Endothelial cell of umbilical vein (primary cell): ENCODE measurements around the gene PPP1R13L. TPM values are rescaled to one million over a fixed set of nuclear protein-coding genes. Genes with fewer than 3 reads are reported as not detected.

Experiments
- BruUV-seq: library from RNA; stranded (reverse); fragments of 400-500 nt; replicated peaks from 2 replicates; lab custom pipeline; 2021; lab: Mats Ljungman, UMichigan
- CTCF ChIA-PET: fragments of 300-600, 350-600 bp; sonication (Branson Sonifier 250); formaldehyde crosslinking; loops from one replicate; lab custom pipeline; 2021; ENCODE audit warnings: antibody characterized with exemption, inconsistent platforms; lab: Charles Lee
- POLR2A ChIA-PET: fragments of 300-600, 350-600 bp; sonication (Branson Sonifier 250); formaldehyde crosslinking; loops from one replicate; lab custom pipeline; 2021; ENCODE audit warnings: antibody characterized with exemption, inconsistent platforms; lab: Charles Lee
- DNase-seq: peaks from one replicate; pipeline ENCODE4 v3.0.0-alpha.2; 2011; ENCODE audit warnings: low read depth, low spot score
- FAIRE-seq: peaks from 2 replicates; lab custom pipeline; 2011; peaks lifted over from hg19 to GRCh38; lab: Jason Lieb, UNC
- H2AFZ ChIP-seq: 2 replicates; pipeline ENCODE4 v1.6.0; 2012; ENCODE audit warnings: low read depth, low read length, control low read depth, inconsistent platforms
- H3K27ac ChIP-seq: 2 replicates; pipeline ENCODE4 v1.5.1; 2011; ENCODE audit warnings: low read depth, mild to moderate bottlenecking, control low read depth, low read length, moderate library complexity; ENCODE audit not compliant: insufficient read depth
- H3K27me3 ChIP-seq, 2 experiments: 2 replicates each; pipeline versions ENCODE4 v1.6.0 to v1.6.1; 2011; ENCODE audit warnings: low read length in 2 of 2, mixed read lengths in 1 of 2; ENCODE audit not compliant: control insufficient read depth in 2 of 2, insufficient read depth in 2 of 2
- H3K36me3 ChIP-seq, 2 experiments: 2 replicates in 1 of 2; 3 replicates in 1 of 2; pipeline ENCODE4 v1.5.1; 2011; ENCODE audit warnings: low read length in 2 of 2, mild to moderate bottlenecking in 1 of 2, moderate library complexity in 1 of 2; ENCODE audit not compliant: control insufficient read depth in 2 of 2, insufficient read depth in 2 of 2; ENCODE audit errors: extremely low read depth in 1 of 2
- H3K4me1 ChIP-seq: 3 replicates; pipeline ENCODE4 v1.5.1; 2011; ENCODE audit warnings: mild to moderate bottlenecking, low read length; ENCODE audit not compliant: control insufficient read depth, insufficient read depth; ENCODE audit errors: extremely low read depth
- H3K4me2 ChIP-seq: 2 replicates; pipeline ENCODE4 v1.6.1; 2011; ENCODE audit warnings: low read length, control low read depth, mixed read lengths; ENCODE audit not compliant: insufficient read depth
- H3K4me3 ChIP-seq, 3 experiments: fragments of 200-600 bp in 1 of 3; sonication (generic), shearing (Covaris generic) in 1 of 3; replicated peaks in 1 of 3; 2 replicates each; pipeline ENCODE4 v1.5.1; 2011 to 2016; ENCODE audit warnings: control low read depth in 3 of 3, low read length in 3 of 3, mild to moderate bottlenecking in 2 of 3, inconsistent platforms in 1 of 3, low read depth in 1 of 3, moderate library complexity in 1 of 3; ENCODE audit not compliant: insufficient read depth in 1 of 3
- H3K79me2 ChIP-seq: 2 replicates; pipeline ENCODE4 v1.6.0; 2012; ENCODE audit warnings: low read length, inconsistent platforms; ENCODE audit not compliant: control insufficient read depth, insufficient read depth
- H3K9ac ChIP-seq: replicated peaks from 2 replicates; pipeline ENCODE3; 2011; ENCODE audit warnings: low read length, control low read depth; ENCODE audit not compliant: insufficient read depth; ENCODE audit errors: extremely low read depth
- H3K9me1 ChIP-seq: replicated peaks from 3 replicates; pipeline ENCODE4 v1.6.0; 2011; ENCODE audit warnings: mild to moderate bottlenecking, low read length; ENCODE audit not compliant: control insufficient read depth, insufficient read depth; ENCODE audit errors: extremely low read depth
- H3K9me3 ChIP-seq: replicated peaks from 2 replicates; pipeline ENCODE4 v1.5.1; 2012; ENCODE audit warnings: low read length, inconsistent platforms; ENCODE audit not compliant: control insufficient read depth, insufficient read depth
- H4K20me1 ChIP-seq: replicated peaks from 2 replicates; pipeline ENCODE3; 2011; ENCODE audit warnings: mild to moderate bottlenecking, low read length; ENCODE audit not compliant: control insufficient read depth, insufficient read depth; ENCODE audit errors: extremely low read depth
- CTCF ChIP-seq, 2 donors: IDR thresholded peaks; 1 replicate in 1 of 2; 2 replicates in 1 of 2; pipeline ENCODE4 v1.5.1; 2011; ENCODE audit warnings: low read length in 2 of 2, mild to moderate bottlenecking in 2 of 2, moderate library complexity in 2 of 2, control low read depth in 1 of 2, inconsistent platforms in 1 of 2, low read depth in 1 of 2; ENCODE audit not compliant: insufficient read depth in 1 of 2; ENCODE audit errors: extremely low read depth in 1 of 2
- EZH2 ChIP-seq: IDR thresholded peaks from 2 replicates; pipeline ENCODE4 v1.6.1; 2012; ENCODE audit warnings: borderline replicate concordance, low read depth, mild to moderate bottlenecking, moderate library complexity, low read length, inconsistent platforms; ENCODE audit not compliant: severe bottlenecking
- FOS ChIP-seq: IDR thresholded peaks from 2 replicates; pipeline ENCODE4 v1.6.1; 2011; ENCODE audit warnings: mild to moderate bottlenecking, low read length, moderate library complexity, borderline replicate concordance; ENCODE audit not compliant: insufficient read depth
- GATA2 ChIP-seq: IDR thresholded peaks from 2 replicates; pipeline ENCODE4 v1.7.0; 2011; ENCODE audit warnings: low read depth, mild to moderate bottlenecking, moderate library complexity, mixed read lengths, low read length; ENCODE audit not compliant: insufficient read length, insufficient read depth
- JUN ChIP-seq: IDR thresholded peaks from 2 replicates; pipeline ENCODE4 v1.6.1; 2011; ENCODE audit warnings: borderline replicate concordance, low read depth; ENCODE audit not compliant: insufficient read length, insufficient read depth
- MAX ChIP-seq: IDR thresholded peaks from 2 replicates; pipeline ENCODE4 v1.6.1; 2011; ENCODE audit not compliant: insufficient read depth, insufficient read length
- MYC ChIP-seq: IDR thresholded peaks from one replicate; pipeline ENCODE4 v1.6.1; 2011; ENCODE audit warnings: mild to moderate bottlenecking, low read depth, low read length
- POLR2A ChIP-seq: IDR thresholded peaks from 2 replicates; pipeline ENCODE4 v1.6.1; 2012; ENCODE audit warnings: low read depth, mild to moderate bottlenecking, control low read depth, low read length
- POLR2AphosphoS5 ChIP-seq: IDR thresholded peaks from 2 replicates; pipeline ENCODE4 v1.6.1; 2012; ENCODE audit warnings: low read depth, mild to moderate bottlenecking, control low read depth, low read length, moderate library complexity; ENCODE audit not compliant: insufficient read depth
- dilution Hi-C: fragments of 300-500 bp; cut with MboI; formaldehyde crosslinking; loops from one replicate; pipeline ENCODE4 v1.15.0; 2019; ENCODE audit warnings: low sequenced_read_pairs; ENCODE audit not compliant: extremely low pct_ligation_motif_present
- intact Hi-C: fragments of 100-400 bp; cut with micrococcal nuclease; formaldehyde crosslinking; loops from one replicate; pipeline ENCODE4 v1.10.0; 2022
- polyA plus RNA-seq, 4 experiments: library from polyadenylated mRNA; depleted of rRNA in 3 of 4; stranded (reverse) in 3 of 4; unstranded in 1 of 4; fragments of >200 nt; gene quantifications; 2 replicates each; pipeline versions ENCODE4 v1.2.1 to v1.2.3, GENCODE V29; 2011 to 2012; ENCODE audit warnings: missing spikeins in 1 of 4
- total RNA-seq: library from RNA; stranded (reverse); gene quantifications from 2 replicates; pipeline ENCODE4 v1.2.3, GENCODE V29; 2021

Gene PPP1R13L
- total and polyA plus RNA-seq, 2 donors (not counting 3 experiments of a cell fraction or from before 2014, with no cell fraction given) = 28.5 to 77.4 TPM

- Histone ChIP-seq H3K36me3 (no peaks in the 10 kb centered on the region), H3K9me1 (no peaks in the 10 kb centered on the region), H3K79me2 (no peaks in the 10 kb centered on the region), H3K9me3 (no peaks in the 10 kb centered on the region), H3K9ac (no peak overlapping the region), H3K27ac (no peak overlapping the region), H3K4me1 (peaks cover 30% of the 10 kb centered on the region), H3K4me2 (no peak overlapping the region), H3K27me3 (no peaks in the 10 kb centered on the region), H2AFZ (no peak overlapping the region), H4K20me1 (no peaks in the 10 kb centered on the region), H3K4me3 (no peak overlapping the region)
- POLR2A ChIA-PET = no interaction called here
- intact Hi-C loops = no loop called here
- CTCF ChIA-PET = interaction anchor here (1.0 to 2.3 kb wide), 6 partner anchors 9 to 46 kb away, joined by 3 to 11 read pairs (median 6); partner anchors contain the start of gene FOSB
- no peak for FAIRE-seq
- TF ChIP-seq MYC (no peak), CTCF (IDR thresholded peaks at IDR 0.05; ENCODE audit: extremely low read depth in 1 of 2, insufficient read depth in 1 of 2, low read depth in 1 of 2, low read length in 2 of 2) (no peak), EZH2 (no peak), FOS (no peak), MAX (no peak), POLR2A (no peak), GATA2 (no peak), POLR2AphosphoS5 (no peak), JUN (no peak)
- dilution Hi-C loops = no loop called here
- BruUV-seq = no TSS peak
- DNase-seq = no peak
Observed at GRCh38 chr19:45448425-45448756, 43.5 kb upstream of the PPP1R13L start.
